ENCODE results near the gene THEM4. TPM values are rescaled to one million over a fixed set of nuclear protein-coding genes. Genes with fewer than 3 reads are reported as not detected.

Gene THEM4
- total and polyA plus RNA-seq, 3 experiments from 2014 or later, result 31.4 to 77.0 (median 31.7) TPM

GRCh38 chr1:151898519-151898991 lies 10.8 kb downstream of the THEM4 start:
- H3K9me3 ChIP-seq (ENCODE audit: low read length), result no peaks in the 10 kb centered on the region
- ChIA-PET POLR2A (interaction anchor here (0.9 to 2.6 kb wide), 4 partner anchors 8 to 136 kb away, joined by 4 to 9 read pairs (median 6); partner anchors contain the start of genes MRPL9 and THEM4), CTCF (interaction anchor here (1.0 to 3.8 kb wide), 6 partner anchors 9 to 103 kb away, joined by 3 to 12 read pairs (median 7); partner anchors contain the start of gene THEM4)
- Mint-ChIP-seq H3K36me3 (peaks cover 16 to 52% (median 32%) of the 10 kb centered on the region in 3 donors), H3K9me3 (peaks cover 0 to 30% (median 15%) of the 10 kb centered on the region in 5 donors), H3K27ac (peak overlapping the region; percentile 81 to 98 (median 93)), H3K27me3 (no peaks in the 10 kb centered on the region), H3K4me3 (peak overlapping the region; percentile 55 to 82 (median 73)), H3K4me1 (peaks cover 55 to 72% (median 70%) of the 10 kb centered on the region in 3 donors)
- peaks cover 2% of the 10 kb centered on the region for H3K36me3 ChIP-seq (ENCODE audit: insufficient read depth, low read length)
- no peak overlapping the region for H3K27ac ChIP-seq (ENCODE audit: low read depth, low read length)
- H3K27me3 ChIP-seq (ENCODE audit: insufficient read depth, low read length, poor library complexity, severe bottlenecking), result no peaks in the 10 kb centered on the region
- peaks cover 55% of the 10 kb centered on the region for H3K4me1 ChIP-seq (ENCODE audit: insufficient read depth, low read length)
- H3K4me3 ChIP-seq (ENCODE audit: low read length), result peak overlapping the region; percentile 40
- peak; percentile 26 to 81 (median 73) for DNase-seq

GRCh38 chr1:151897991-151898431 lies 11.3 kb downstream of the THEM4 start:
- ChIA-PET CTCF (interaction anchor here (1.0 to 3.8 kb wide), 7 partner anchors 9 to 103 kb away, joined by 3 to 12 read pairs (median 7); partner anchors contain the start of gene THEM4), POLR2A (interaction anchor here (0.9 to 2.6 kb wide), 4 partner anchors 9 to 135 kb away, joined by 4 to 9 read pairs (median 6); partner anchors contain the start of genes MRPL9 and THEM4)
- peaks cover 20 to 57% (median 32%) of the 10 kb centered on the region in 3 donors for H3K36me3 Mint-ChIP-seq
- Histone ChIP-seq H3K4me3 (ENCODE audit: low read length) (peak overlapping the region; percentile 40), H3K27me3 (ENCODE audit: insufficient read depth, low read length, poor library complexity, severe bottlenecking) (no peaks in the 10 kb centered on the region), H3K36me3 (ENCODE audit: insufficient read depth, low read length) (peaks cover 4% of the 10 kb centered on the region), H3K9me3 (ENCODE audit: low read length) (no peaks in the 10 kb centered on the region), H3K27ac (ENCODE audit: low read depth, low read length) (no peak overlapping the region), H3K4me1 (ENCODE audit: insufficient read depth, low read length) (peaks cover 50% of the 10 kb centered on the region)
- no peak for DNase-seq
- H3K27ac Mint-ChIP-seq, result peak overlapping the region; percentile 81 to 98 (median 93)
- peak overlapping the region in 6 of 7 donors; percentile 64 to 82 (median 75) for H3K4me3 Mint-ChIP-seq
- peaks cover 0 to 30% (median 15%) of the 10 kb centered on the region in 5 donors for H3K9me3 Mint-ChIP-seq
- peaks cover 55 to 71% (median 70%) of the 10 kb centered on the region in 3 donors for H3K4me1 Mint-ChIP-seq
- no peaks in the 10 kb centered on the region for H3K27me3 Mint-ChIP-seq

GRCh38 chr1:151893176-151893924 lies 16.0 kb downstream of the THEM4 start:
- H3K27ac ChIP-seq (ENCODE audit: low read depth, low read length), result no peak overlapping the region
- H3K4me1 ChIP-seq (ENCODE audit: insufficient read depth, low read length), result peaks cover 35% of the 10 kb centered on the region
- H3K9me3 ChIP-seq (ENCODE audit: low read length), result no peaks in the 10 kb centered on the region
- H3K36me3 Mint-ChIP-seq, result peaks cover 10 to 68% (median 35%) of the 10 kb centered on the region in 3 donors
- H3K9me3 Mint-ChIP-seq, result no peaks in the 10 kb centered on the region
- DNase-seq, result no peak
- H3K36me3 ChIP-seq (ENCODE audit: insufficient read depth, low read length), result peaks cover 15% of the 10 kb centered on the region
- no peaks in the 10 kb centered on the region for H3K27me3 Mint-ChIP-seq
- H3K4me3 Mint-ChIP-seq, result no peak overlapping the region
- H3K4me3 ChIP-seq (ENCODE audit: low read length), result no peak overlapping the region
- H3K4me1 Mint-ChIP-seq, result peaks cover 45 to 69% (median 58%) of the 10 kb centered on the region in 3 donors
- H3K27ac Mint-ChIP-seq, result peak overlapping the region in 7 of 8 donors; percentile 1 to 84 (median 40)
- POLR2A ChIA-PET, result no interaction called here
- no peaks in the 10 kb centered on the region for H3K27me3 ChIP-seq (ENCODE audit: insufficient read depth, low read length, poor library complexity, severe bottlenecking)
- CTCF ChIA-PET, result interaction anchor here (1.3 to 6.6 kb wide), 2 partner anchors 75 to 108 kb away, joined by 3 to 33 read pairs; no protein-coding TSS in a partner anchor

- Mint-ChIP-seq H3K27me3 (no peaks in the 10 kb centered on the region), H3K27ac (peak overlapping the region in 7 of 8 donors; percentile 9 to 88 (median 69)), H3K36me3 (peaks cover 10 to 76% (median 38%) of the 10 kb centered on the region in 3 donors), H3K9me3 (no peaks in the 10 kb centered on the region), H3K4me3 (no peak overlapping the region), H3K4me1 (peaks cover 34 to 57% (median 46%) of the 10 kb centered on the region in 3 donors)
- Histone ChIP-seq H3K4me1 (ENCODE audit: insufficient read depth, low read length) (peaks cover 24% of the 10 kb centered on the region), H3K36me3 (ENCODE audit: insufficient read depth, low read length) (peaks cover 20% of the 10 kb centered on the region), H3K27me3 (ENCODE audit: insufficient read depth, low read length, poor library complexity, severe bottlenecking) (no peaks in the 10 kb centered on the region), H3K27ac (ENCODE audit: low read depth, low read length) (no peak overlapping the region), H3K9me3 (ENCODE audit: low read length) (no peaks in the 10 kb centered on the region), H3K4me3 (ENCODE audit: low read length) (no peak overlapping the region)
- CTCF ChIA-PET, result interaction anchor here (1.3 to 6.6 kb wide), 2 partner anchors 76 to 109 kb away, joined by 3 to 33 read pairs; no protein-coding TSS in a partner anchor
- no peak for DNase-seq
- POLR2A ChIA-PET, result no interaction called here
Observed at GRCh38 chr1:151892190-151892589, 17.1 kb downstream of the THEM4 start.

- CTCF ChIA-PET, result interaction anchor here (1.3 to 6.6 kb wide), 2 partner anchors 33 to 110 kb away, joined by 4 to 33 read pairs; no protein-coding TSS in a partner anchor
- Mint-ChIP-seq H3K4me1 (peaks cover 27 to 51% (median 39%) of the 10 kb centered on the region in 3 donors), H3K27me3 (no peaks in the 10 kb centered on the region), H3K9me3 (no peaks in the 10 kb centered on the region), H3K36me3 (peaks cover 10 to 80% (median 38%) of the 10 kb centered on the region in 3 donors), H3K4me3 (no peak overlapping the region), H3K27ac (peak overlapping the region; percentile 9 to 75 (median 46))
- Histone ChIP-seq H3K4me1 (ENCODE audit: insufficient read depth, low read length) (peaks cover 17% of the 10 kb centered on the region), H3K4me3 (ENCODE audit: low read length) (no peak overlapping the region), H3K36me3 (ENCODE audit: insufficient read depth, low read length) (peaks cover 20% of the 10 kb centered on the region), H3K27me3 (ENCODE audit: insufficient read depth, low read length, poor library complexity, severe bottlenecking) (no peaks in the 10 kb centered on the region), H3K9me3 (ENCODE audit: low read length) (no peaks in the 10 kb centered on the region), H3K27ac (ENCODE audit: low read depth, low read length) (no peak overlapping the region)
- DNase-seq, result no peak
- POLR2A ChIA-PET, result no interaction called here
Observed at GRCh38 chr1:151891512-151891911, 17.8 kb downstream of the THEM4 start.

- peaks cover 10 to 71% (median 36%) of the 10 kb centered on the region in 3 donors for H3K36me3 Mint-ChIP-seq
- Histone ChIP-seq H3K36me3 (ENCODE audit: insufficient read depth, low read length) (peaks cover 20% of the 10 kb centered on the region), H3K4me1 (ENCODE audit: insufficient read depth, low read length) (peaks cover 13% of the 10 kb centered on the region)
Observed at GRCh38 chr1:151888972-151889570, 20.2 kb downstream of the THEM4 start.

GRCh38 chr1:151887028-151887427 lies 22.3 kb downstream of the THEM4 start:
- POLR2A ChIA-PET, result interaction anchor here (1.1 kb wide), 1 partner anchor 11 kb away, joined by 3 read pairs; no protein-coding TSS in a partner anchor
- Histone ChIP-seq H3K9me3 (ENCODE audit: low read length) (no peaks in the 10 kb centered on the region), H3K4me1 (ENCODE audit: insufficient read depth, low read length) (peaks cover 12% of the 10 kb centered on the region), H3K27ac (ENCODE audit: low read depth, low read length) (no peak overlapping the region), H3K4me3 (ENCODE audit: low read length) (no peak overlapping the region), H3K36me3 (ENCODE audit: insufficient read depth, low read length) (peaks cover 15% of the 10 kb centered on the region), H3K27me3 (ENCODE audit: insufficient read depth, low read length, poor library complexity, severe bottlenecking) (no peaks in the 10 kb centered on the region)
- H3K4me1 Mint-ChIP-seq, result peaks cover 11 to 23% (median 16%) of the 10 kb centered on the region in 3 donors
- H3K27me3 Mint-ChIP-seq, result no peaks in the 10 kb centered on the region
- H3K4me3 Mint-ChIP-seq, result no peak overlapping the region
- no peaks in the 10 kb centered on the region for H3K9me3 Mint-ChIP-seq
- CTCF ChIA-PET, result interaction anchor here (3.1 to 6.6 kb wide), 2 partner anchors 81 to 114 kb away, joined by 10 to 33 read pairs; no protein-coding TSS in a partner anchor
- no peak for DNase-seq
- no peak overlapping the region for H3K27ac Mint-ChIP-seq
- peaks cover 2 to 60% (median 23%) of the 10 kb centered on the region in 3 donors for H3K36me3 Mint-ChIP-seq

More at GRCh38 chr1:151888972-151889570, 20.2 kb downstream of the THEM4 start:
- Histone ChIP-seq H3K4me3 (ENCODE audit: low read length) (no peak overlapping the region), H3K9me3 (ENCODE audit: low read length) (no peaks in the 10 kb centered on the region), H3K27ac (ENCODE audit: low read depth, low read length) (no peak overlapping the region), H3K27me3 (ENCODE audit: insufficient read depth, low read length, poor library complexity, severe bottlenecking) (no peaks in the 10 kb centered on the region)
- DNase-seq, result peak in 2 of 5 donors; percentile 24 to 37
- ChIA-PET POLR2A (no interaction called here), CTCF (interaction anchor here (0.6 to 6.6 kb wide), 11 partner anchors 9 to 112 kb away, joined by 3 to 33 read pairs (median 4); partner anchors contain the start of gene THEM4)
- Mint-ChIP-seq H3K4me3 (no peak overlapping the region), H3K27me3 (no peaks in the 10 kb centered on the region), H3K27ac (peak overlapping the region in 5 of 8 donors; percentile 15 to 52 (median 23)), H3K9me3 (no peaks in the 10 kb centered on the region), H3K4me1 (peaks cover 21 to 36% (median 25%) of the 10 kb centered on the region in 3 donors)
